ENCODE data around the gene PCK2. TPM values are rescaled to one million over a fixed set of nuclear protein-coding genes. Genes with fewer than 3 reads are reported as not detected.

The PCK2 gene
- total RNA-seq, 2 donors from 2014 or later = 11.4 to 16.9 TPM

DNA sequence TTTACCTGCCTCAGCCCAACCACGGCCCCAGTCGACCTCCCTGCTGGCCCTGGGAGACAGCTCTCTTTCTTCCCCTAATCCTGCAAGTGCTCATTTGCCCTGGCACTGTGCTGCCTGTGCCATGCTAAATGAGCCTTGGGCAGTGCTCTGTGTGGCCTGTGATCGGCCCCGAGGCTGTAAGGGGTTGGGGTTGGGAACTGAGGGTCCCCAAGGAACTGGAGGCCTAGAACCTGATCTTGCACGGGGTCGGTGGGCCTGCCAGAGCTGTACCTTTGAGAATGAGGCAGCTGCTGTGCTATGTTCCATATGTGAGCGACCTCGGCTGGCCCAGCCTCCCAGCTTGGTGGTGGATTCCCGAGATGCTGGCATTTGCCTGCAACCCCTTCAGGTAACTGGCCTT, 56.0 kb downstream of the PCK2 start:
- no peak for ATAC-seq (ENCODE audit: insufficient number of reproducible peaks, low FRiP score, low read depth)

DNA sequence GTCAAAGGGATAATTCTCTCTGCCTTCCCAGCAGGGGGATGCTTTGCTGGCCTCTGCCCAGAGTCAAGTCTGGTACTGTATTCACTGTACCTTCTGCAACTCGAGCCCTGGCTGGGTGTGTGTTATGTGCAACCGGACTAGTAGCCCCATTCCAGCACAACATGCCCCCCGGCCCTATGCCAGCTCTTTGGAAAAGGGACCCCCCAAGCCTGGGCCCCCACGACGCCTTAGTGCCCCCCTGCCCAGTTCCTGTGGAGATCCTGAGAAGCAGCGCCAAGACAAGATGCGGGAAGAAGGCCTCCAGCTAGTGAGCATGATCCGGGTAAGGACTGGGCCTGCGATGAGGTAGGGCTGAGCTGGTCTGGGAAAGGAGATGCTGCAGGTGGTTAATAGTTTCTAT, 56.5 kb downstream of the PCK2 start:
- Histone ChIP-seq H3K36me3 (peaks cover 40% of the 10 kb centered on the region), H3K9me3 (no peaks in the 10 kb centered on the region), H3K27ac (no peak overlapping the region), H3K4me3 (no peak overlapping the region), H3K27me3 (replicated peaks; ENCODE audit: insufficient read depth) (no peaks in the 10 kb centered on the region), H3K4me1 (ENCODE audit: control insufficient read depth in 1 of 2, low read depth in 2 of 2) (peaks cover 11 to 23% of the 10 kb centered on the region in 2 donors)
- ATAC-seq (ENCODE audit: insufficient number of reproducible peaks, low FRiP score, low read depth) (no peak), DNase-seq (ENCODE audit: low spot score) (no peak)
- TF ChIP-seq, protein P1, sequence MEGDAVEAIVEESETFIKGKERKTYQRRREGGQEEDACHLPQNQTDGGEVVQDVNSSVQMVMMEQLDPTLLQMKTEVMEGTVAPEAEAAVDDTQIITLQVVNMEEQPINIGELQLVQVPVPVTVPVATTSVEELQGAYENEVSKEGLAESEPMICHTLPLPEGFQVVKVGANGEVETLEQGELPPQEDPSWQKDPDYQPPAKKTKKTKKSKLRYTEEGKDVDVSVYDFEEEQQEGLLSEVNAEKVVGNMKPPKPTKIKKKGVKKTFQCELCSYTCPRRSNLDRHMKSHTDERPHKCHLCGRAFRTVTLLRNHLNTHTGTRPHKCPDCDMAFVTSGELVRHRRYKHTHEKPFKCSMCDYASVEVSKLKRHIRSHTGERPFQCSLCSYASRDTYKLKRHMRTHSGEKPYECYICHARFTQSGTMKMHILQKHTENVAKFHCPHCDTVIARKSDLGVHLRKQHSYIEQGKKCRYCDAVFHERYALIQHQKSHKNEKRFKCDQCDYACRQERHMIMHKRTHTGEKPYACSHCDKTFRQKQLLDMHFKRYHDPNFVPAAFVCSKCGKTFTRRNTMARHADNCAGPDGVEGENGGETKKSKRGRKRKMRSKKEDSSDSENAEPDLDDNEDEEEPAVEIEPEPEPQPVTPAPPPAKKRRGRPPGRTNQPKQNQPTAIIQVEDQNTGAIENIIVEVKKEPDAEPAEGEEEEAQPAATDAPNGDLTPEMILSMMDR (IDR thresholded peaks at IDR 0.05) = no peak

More for the DNA sequence above, 56.0 kb downstream of the PCK2 start:
- TF ChIP-seq, protein P1 (IDR thresholded peaks at IDR 0.05) = no peak
- Histone ChIP-seq H3K36me3 (peaks cover 35% of the 10 kb centered on the region), H3K27ac (no peak overlapping the region), H3K4me1 (ENCODE audit: control insufficient read depth in 1 of 2, low read depth in 2 of 2) (peaks cover 13 to 28% of the 10 kb centered on the region in 2 donors), H3K4me3 (no peak overlapping the region), H3K27me3 (replicated peaks; ENCODE audit: insufficient read depth) (no peaks in the 10 kb centered on the region), H3K9me3 (no peaks in the 10 kb centered on the region)
- no peak for DNase-seq (ENCODE audit: low spot score)

DNA sequence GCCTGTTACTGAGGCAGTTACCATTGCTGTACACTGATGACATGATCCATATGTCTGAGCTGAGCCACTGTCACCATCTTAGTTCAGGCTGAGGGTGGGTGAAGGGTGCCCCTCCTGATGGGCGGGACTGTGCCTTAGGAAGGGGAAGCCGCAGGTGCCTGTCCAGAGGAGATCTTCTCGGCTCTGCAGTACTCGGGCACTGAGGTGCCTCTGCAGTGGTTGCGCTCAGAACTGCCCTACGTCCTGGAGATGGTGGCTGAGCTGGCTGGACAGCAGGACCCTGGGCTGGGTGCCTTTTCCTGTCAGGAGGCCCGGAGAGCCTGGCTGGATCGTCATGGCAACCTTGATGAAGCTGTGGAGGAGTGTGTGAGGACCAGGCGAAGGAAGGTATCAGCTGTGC, 56.9 kb downstream of the PCK2 start:
- H3K9me3 ChIP-seq = no peaks in the 10 kb centered on the region
- H3K36me3 ChIP-seq = peaks cover 44% of the 10 kb centered on the region
- no peak overlapping the region for H3K4me3 ChIP-seq
- no peak overlapping the region for H3K27ac ChIP-seq
- ATAC-seq (ENCODE audit: insufficient number of reproducible peaks, low FRiP score, low read depth) (no peak), DNase-seq (ENCODE audit: low spot score) (no peak)
- H3K27me3 ChIP-seq (replicated peaks; ENCODE audit: insufficient read depth) = no peaks in the 10 kb centered on the region
- H3K4me1 ChIP-seq (ENCODE audit: control insufficient read depth in 1 of 2, low read depth in 2 of 2) = peaks cover 7 to 19% of the 10 kb centered on the region in 2 donors
- TF ChIP-seq, protein P1 (IDR thresholded peaks at IDR 0.05) = no peak

DNA sequence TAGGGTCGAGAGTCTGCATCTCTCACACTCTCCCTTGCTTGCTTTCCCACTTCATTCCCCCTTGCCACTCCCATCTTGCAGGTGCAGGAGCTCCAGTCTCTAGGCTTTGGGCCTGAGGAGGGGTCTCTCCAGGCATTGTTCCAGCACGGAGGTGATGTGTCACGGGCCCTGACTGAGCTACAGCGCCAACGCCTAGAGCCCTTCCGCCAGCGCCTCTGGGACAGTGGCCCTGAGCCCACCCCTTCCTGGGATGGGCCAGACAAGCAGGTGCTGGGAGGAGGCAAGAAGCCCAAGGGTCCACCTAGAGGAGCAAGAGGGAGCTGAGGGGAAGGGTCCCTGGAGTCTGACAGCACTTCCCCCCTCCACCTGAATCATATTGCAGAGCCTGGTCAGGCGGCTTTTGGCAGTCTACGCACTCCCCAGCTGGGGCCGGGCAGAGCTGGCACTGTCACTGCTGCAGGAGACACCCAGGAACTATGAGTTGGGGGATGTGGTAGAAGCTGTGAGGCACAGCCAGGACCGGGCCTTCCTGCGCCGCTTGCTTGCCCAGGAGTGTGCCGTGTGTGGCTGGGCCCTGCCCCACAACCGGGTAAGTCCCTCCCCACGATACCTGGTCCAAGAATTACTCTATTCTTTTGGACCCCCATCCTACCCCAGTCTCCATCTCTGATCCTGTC, 57.4 kb downstream of the PCK2 start:
- Histone ChIP-seq H3K36me3 (peaks cover 50% of the 10 kb centered on the region), H3K27me3 (replicated peaks; ENCODE audit: insufficient read depth) (no peaks in the 10 kb centered on the region), H3K4me1 (ENCODE audit: control insufficient read depth in 1 of 2, low read depth in 2 of 2) (peaks cover 7 to 18% of the 10 kb centered on the region in 2 donors), H3K4me3 (no peak overlapping the region), H3K9me3 (no peaks in the 10 kb centered on the region), H3K27ac (no peak overlapping the region)
- DNase-seq (ENCODE audit: low spot score) = no peak
- TF ChIP-seq, protein P1 (IDR thresholded peaks at IDR 0.05) = no peak
- no peak for ATAC-seq (ENCODE audit: insufficient number of reproducible peaks, low FRiP score, low read depth)

Other genes starting within 250 kb of the PCK2 start
- 10 to 100 TPM; 18.0 to 20.6 TPM for gene DHRS4, start 140.5 kb upstream of the PCK2 start, total RNA-seq
- 1 to 10 TPM; 5.5 to 6.9 TPM for gene DHRS4L2, start 105.4 kb upstream of the PCK2 start, total RNA-seq
- under 1 TPM in 1 of 2 donors, not detected in 1; 0.14 TPM for gene CARMIL3, start 42.3 kb upstream of the PCK2 start, total RNA-seq
- 1 to 10 TPM; 1.3 to 2.4 TPM for gene CPNE6, start 22.7 kb upstream of the PCK2 start, total RNA-seq
- gene DCAF11, start 20.5 kb downstream of the PCK2 start, total RNA-seq = 10 to 100 TPM; 52.8 to 54.2 TPM
- gene NRL, start 20.6 kb downstream of the PCK2 start, total RNA-seq = 1 to 10 TPM in 1 of 2 donors, under 1 TPM in 1; 0.92 to 6.1 TPM
- under 1 TPM in 1 of 2 donors, not detected in 1; 0.78 TPM for gene FITM1, start 36.3 kb downstream of the PCK2 start, total RNA-seq
- gene PSME1, start 41.9 kb downstream of the PCK2 start, total RNA-seq = 10 to 100 TPM; 61.2 to 84.5 TPM
- 10 to 100 TPM in 1 of 2 donors, 1 to 10 TPM in 1; 4.9 to 18.6 TPM for gene EMC9, start 47.3 kb downstream of the PCK2 start, total RNA-seq
- gene PSME2, start 52.3 kb downstream of the PCK2 start, total RNA-seq = 10 to 100 TPM; 24.6 to 28.8 TPM
- gene RNF31, start 53.2 kb downstream of the PCK2 start, total RNA-seq = 10 to 100 TPM; 60.4 to 94.6 TPM
- gene IRF9, start 67.0 kb downstream of the PCK2 start, total RNA-seq = 10 to 100 TPM; 74.8 to 86.1 TPM
- gene REC8, start 77.8 kb downstream of the PCK2 start, total RNA-seq = 10 to 100 TPM; 13.1 to 23.6 TPM
- gene IPO4, start 94.5 kb downstream of the PCK2 start, total RNA-seq = 10 to 100 TPM; 19.9 to 64.6 TPM
- 10 to 100 TPM; 51.8 to 81.9 TPM for gene TM9SF1, start 101.1 kb downstream of the PCK2 start, total RNA-seq
- not detected for gene TSSK4, start 111.4 kb downstream of the PCK2 start, total RNA-seq
- gene CHMP4A, start 119.2 kb downstream of the PCK2 start, total RNA-seq = 10 to 100 TPM; 33.4 to 58.3 TPM
- 10 to 100 TPM; 15.7 to 24.0 TPM for gene MDP1, start 121.8 kb downstream of the PCK2 start, total RNA-seq
- 10 to 100 TPM; 76.0 to 91.4 TPM for gene NEDD8, start 138.1 kb downstream of the PCK2 start, total RNA-seq
- 10 to 100 TPM; 39.2 to 51.3 TPM for gene GMPR2, start 138.6 kb downstream of the PCK2 start, total RNA-seq
- gene TINF2, start 148.3 kb downstream of the PCK2 start, total RNA-seq = 10 to 100 TPM; 52.4 to 83.5 TPM
- gene TGM1, start 168.9 kb downstream of the PCK2 start, total RNA-seq = under 1 TPM in 1 of 2 donors, not detected in 1; 0.21 TPM
- gene RABGGTA, start 177.3 kb downstream of the PCK2 start, total RNA-seq = 10 to 100 TPM; 28.2 to 44.7 TPM
- gene DHRS1, start 205.5 kb downstream of the PCK2 start, total RNA-seq = 10 to 100 TPM; 25.5 to 31.4 TPM
- 10 to 100 TPM; 15.8 to 19.2 TPM for gene NOP9, start 205.5 kb downstream of the PCK2 start, total RNA-seq
- gene CIDEB, start 213.7 kb downstream of the PCK2 start, total RNA-seq = 10 to 100 TPM; 10.9 to 17.3 TPM
- gene LTB4R2, start 215.8 kb downstream of the PCK2 start, total RNA-seq = 10 to 100 TPM; 15.2 to 21.8 TPM
- gene LTB4R, start 217.2 kb downstream of the PCK2 start, total RNA-seq = 10 to 100 TPM in 1 of 2 donors, 1 to 10 TPM in 1; 8.9 to 13.1 TPM
- gene ADCY4, start 240.8 kb downstream of the PCK2 start, total RNA-seq = 10 to 100 TPM; 25.5 to 28.7 TPM
- 10 to 100 TPM in 1 of 2 donors, 1 to 10 TPM in 1; 6.8 to 17.9 TPM for gene RIPK3, start 245.7 kb downstream of the PCK2 start, total RNA-seq